Measurements from ENCODE around the gene FAM174B.

Gene FAM174B

GRCh38 chr15:92574161-92574560 is 81.4 kb downstream of the FAM174B start:
- no peak for DNase-seq (ENCODE audit: low read depth in 2 of 2, low spot score in 1 of 2)

- DNase-seq (ENCODE audit: low read depth in 2 of 2, low spot score in 1 of 2), result no peak
Observed at GRCh38 chr15:92571824-92572223, 83.8 kb downstream of the FAM174B start.

GRCh38 chr15:92570391-92570790 is 85.2 kb downstream of the FAM174B start:
- no peak for DNase-seq (ENCODE audit: low read depth in 2 of 2, low spot score in 1 of 2)

- DNase-seq (ENCODE audit: low read depth in 2 of 2, low spot score in 1 of 2), result no peak
Observed at GRCh38 chr15:92569778-92570177, 85.8 kb downstream of the FAM174B start.

Measured in stimulated activated CD8-positive, alpha-beta memory T cell treated with anti-CD3 and anti-CD28 coated beads, Interleukin-4, amount 100 ng/mL, for 1 hour (primary cell).